Measurements from ENCODE around the gene SLC25A30.
A peak's percentile ranks its signal among the peaks of the same experiment; 100 is the strongest.
"Not testable (repeated sequence)": the region's sequence is repeated elsewhere in the genome, so short reads cannot be mapped to it uniquely, and the experiment has no call there.

Gene SLC25A30

DNA sequence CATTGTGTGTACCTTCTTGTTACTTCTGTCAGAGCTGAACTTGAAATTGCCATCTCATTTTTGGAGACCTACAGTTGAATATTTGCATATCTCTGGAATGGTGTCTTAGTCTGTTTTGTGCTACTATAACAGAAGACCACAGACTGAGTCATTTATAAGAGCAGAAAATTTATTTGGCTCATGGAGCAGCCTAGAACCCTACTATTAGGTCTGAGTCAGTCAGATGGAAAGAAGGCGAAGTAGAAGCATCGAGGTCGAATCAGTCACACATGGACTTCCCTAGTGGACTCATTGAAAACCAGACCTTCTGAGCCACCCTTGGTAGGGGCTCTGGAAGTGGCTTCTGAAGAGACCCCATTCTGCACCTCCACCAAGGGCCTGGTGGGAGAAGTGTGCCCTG is 43.3 kb downstream of the SLC25A30 start:
- DNase-seq, result no peak
- in situ Hi-C loops (cut with MboI; ENCODE audit: low pct_unique_long_range_greater_than_20kb, low sequenced_read_pairs), result no loop called here

DNA sequence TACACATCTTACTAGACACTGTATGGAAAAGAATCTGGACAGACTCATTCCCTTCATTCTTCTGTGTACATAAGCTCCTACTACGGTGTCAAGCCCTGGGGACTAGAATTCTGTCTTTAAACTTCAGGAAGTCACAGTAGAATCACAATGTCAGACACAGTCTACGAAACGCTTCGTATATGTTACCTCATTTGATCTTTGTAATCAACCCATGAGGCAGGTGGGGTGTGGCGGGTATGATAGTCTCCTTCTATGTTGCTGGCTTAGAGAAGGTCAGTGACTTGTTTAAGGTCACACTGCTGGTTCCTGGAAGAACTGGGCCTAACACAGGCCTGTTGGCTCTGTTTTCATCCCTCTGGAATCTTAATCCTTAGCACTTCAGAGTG is 45.0 kb downstream of the SLC25A30 start:
- no peak for DNase-seq
- in situ Hi-C loops (cut with MboI; ENCODE audit: low pct_unique_long_range_greater_than_20kb, low sequenced_read_pairs), result no loop called here

DNA sequence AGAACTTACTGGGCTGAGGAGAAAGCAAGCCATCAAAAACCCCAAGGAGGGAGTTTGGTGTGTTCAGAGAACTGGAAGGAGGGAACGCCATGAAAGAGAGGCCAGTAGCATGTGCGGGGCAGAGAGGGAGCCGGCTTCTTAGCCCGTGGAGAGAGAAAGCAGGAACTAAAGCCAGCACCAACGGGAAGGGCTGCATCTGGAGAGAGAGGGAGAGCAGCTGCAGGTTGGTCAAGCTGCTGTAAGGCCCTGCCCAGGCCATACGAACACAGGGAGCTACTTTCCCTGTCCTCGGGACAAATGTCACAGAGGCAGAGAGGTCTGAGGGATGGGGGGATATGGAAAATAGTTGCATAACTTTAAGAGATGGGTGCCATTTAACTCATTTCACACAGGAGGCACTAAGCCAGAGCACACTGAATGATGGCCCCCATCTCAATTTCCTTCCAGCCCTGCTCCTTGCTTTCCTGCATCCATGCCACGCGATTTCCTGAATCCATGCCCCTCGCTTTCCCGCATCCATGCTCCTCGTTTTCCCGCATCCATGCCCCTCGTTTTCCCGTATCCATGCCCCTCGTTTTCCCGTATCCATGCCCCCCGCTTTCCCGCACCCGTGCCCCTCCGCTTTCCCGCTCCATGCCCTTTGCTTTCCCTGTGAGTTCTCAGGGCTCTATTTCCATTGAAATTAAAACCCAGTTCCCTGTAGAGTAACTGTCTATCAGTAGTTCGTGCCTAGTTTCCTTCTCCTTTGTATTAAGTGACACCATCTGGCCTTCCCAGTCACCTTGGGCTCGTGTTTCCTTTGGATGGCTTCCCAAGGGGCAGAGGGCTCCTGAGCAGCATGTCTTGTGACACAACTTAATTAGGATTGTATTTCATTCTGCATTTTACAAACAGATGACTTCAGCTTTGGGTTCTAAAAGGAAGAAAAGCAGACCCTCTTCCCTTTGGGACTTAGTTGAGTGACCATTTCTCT is 45.7 kb downstream of the SLC25A30 start:
- DNase-seq, result no peak
- in situ Hi-C loops (cut with MboI; ENCODE audit: low pct_unique_long_range_greater_than_20kb, low sequenced_read_pairs), result no loop called here

DNA sequence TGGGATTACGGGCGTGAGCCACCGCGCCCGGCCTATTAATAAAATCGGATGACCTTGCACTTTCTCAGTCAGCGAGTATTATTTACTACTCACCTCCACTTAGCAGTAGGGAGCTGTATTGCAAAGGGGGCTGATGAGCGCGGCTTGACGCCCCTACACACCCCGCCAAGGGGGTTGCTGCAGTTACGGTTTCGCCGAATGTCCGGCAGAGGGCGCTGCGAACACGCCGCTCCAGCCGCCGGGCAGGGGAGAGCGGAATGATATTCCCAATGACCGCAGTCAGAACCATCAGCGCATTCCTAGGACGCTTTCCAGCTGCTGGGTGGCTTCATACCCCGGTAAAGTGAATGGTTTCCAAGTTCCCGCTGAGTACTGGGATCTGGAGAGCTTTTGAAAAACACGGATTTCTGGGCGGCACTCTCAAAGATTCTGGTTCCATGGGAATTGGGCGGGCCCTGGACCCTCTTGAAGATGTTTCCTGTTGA is 47.2 kb downstream of the SLC25A30 start:
- peak; percentile 51 for DNase-seq
- in situ Hi-C loops (cut with MboI; ENCODE audit: low pct_unique_long_range_greater_than_20kb, low sequenced_read_pairs), result no loop called here

DNA sequence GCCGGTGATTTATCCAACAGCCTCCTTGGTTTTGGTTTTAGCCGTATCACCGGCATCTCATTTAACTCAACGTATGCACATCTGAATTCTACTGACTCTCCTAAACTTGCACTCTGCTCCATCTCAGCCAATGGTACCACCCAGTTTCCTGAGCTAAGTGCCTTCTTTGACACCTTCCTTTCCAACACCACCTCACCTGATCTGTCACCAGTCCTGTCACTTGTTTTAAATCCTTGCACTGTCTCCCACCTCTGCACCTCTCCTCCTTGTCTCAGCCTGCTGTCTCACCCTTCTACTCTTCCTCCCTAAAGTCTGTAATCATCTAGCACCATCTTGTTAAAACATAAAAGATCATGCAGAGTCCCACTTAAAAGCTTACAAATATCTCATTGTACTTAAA is 49.1 kb downstream of the SLC25A30 start:
- DNase-seq, result no peak
- in situ Hi-C loops (cut with MboI; ENCODE audit: low pct_unique_long_range_greater_than_20kb, low sequenced_read_pairs), result no loop called here

DNA sequence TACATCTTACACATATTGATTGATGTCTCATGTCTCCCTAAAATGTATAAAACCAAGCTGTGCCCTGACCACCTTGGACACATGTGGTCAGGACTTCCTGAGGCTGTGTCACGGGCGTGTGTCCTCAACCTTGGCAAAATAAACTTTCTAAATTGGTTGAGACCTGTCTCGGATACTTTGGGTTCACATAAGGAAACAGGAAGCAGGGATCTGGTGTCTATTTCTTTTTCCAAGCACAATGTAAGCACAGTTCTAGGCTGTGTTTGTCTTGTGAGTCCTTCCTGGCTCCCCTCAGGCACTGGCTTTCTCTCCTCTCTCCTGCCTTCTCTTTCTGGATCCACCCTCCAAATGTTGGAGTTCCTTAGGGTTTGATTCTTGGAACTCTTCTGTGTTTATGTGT is 49.6 kb downstream of the SLC25A30 start:
- DNase-seq, result peak; percentile 39
- in situ Hi-C loops (cut with MboI; ENCODE audit: low pct_unique_long_range_greater_than_20kb, low sequenced_read_pairs), result no loop called here

DNA sequence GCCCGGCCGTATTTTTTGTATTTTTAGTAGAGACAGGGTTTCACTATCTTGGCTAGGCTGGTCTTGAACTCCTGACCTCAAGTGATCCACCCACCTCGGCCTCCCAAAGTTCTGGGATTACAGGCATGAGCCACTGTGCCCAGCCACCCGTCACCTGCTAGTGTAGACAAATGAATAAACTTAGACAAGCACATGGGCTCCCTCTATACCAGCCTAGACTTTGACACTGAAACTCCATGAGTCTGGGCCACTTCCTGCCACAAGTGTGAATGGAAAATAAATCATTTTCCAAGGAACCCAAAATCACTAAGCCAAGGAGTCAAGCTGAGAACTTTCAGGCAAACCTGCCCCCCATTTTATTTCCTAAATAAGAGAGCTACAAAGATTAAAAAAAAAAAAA is 50.2 kb downstream of the SLC25A30 start:
- in situ Hi-C loops (cut with MboI; ENCODE audit: low pct_unique_long_range_greater_than_20kb, low sequenced_read_pairs), result no loop called here
- no peak for DNase-seq

DNA sequence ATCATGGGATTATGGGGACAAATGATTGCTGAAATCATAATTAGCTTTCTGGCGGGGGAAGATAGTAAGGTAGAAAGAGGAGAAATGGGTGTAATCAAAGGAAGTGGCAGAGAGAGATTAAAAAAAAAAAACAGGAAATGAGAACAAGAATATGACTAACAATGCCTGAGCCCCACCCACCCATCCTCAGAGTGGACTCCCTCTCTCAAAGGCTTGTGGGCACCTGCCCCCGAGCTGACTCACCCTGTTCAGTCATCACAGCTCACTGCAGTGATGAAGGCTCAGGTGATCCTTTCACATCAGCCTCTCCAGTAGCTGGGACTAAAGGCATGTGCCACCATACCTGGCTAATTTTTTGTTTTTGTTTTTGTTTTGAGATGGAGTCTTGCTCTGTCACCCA is 50.8 kb downstream of the SLC25A30 start:
- DNase-seq, result peak; percentile 65
- in situ Hi-C loops (cut with MboI; ENCODE audit: low pct_unique_long_range_greater_than_20kb, low sequenced_read_pairs), result no loop called here

DNA sequence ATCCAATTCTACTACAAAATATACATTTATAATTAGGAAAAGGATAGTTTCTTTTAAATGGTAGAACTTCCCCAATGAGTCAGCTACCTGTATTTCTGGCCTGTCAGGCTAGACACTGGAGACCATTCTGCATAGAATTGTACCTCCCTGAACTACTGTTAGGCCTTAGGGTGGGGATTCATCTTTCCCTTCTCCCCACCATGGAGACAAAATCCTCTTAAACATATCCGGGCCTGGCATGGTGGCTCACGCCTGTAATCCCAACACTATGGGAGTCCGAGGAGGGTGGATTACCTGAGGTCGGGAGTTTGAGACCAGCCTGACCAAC is 52.7 kb downstream of the SLC25A30 start:
- no peak for DNase-seq
- in situ Hi-C loops (cut with MboI; ENCODE audit: low pct_unique_long_range_greater_than_20kb, low sequenced_read_pairs), result no loop called here

DNA sequence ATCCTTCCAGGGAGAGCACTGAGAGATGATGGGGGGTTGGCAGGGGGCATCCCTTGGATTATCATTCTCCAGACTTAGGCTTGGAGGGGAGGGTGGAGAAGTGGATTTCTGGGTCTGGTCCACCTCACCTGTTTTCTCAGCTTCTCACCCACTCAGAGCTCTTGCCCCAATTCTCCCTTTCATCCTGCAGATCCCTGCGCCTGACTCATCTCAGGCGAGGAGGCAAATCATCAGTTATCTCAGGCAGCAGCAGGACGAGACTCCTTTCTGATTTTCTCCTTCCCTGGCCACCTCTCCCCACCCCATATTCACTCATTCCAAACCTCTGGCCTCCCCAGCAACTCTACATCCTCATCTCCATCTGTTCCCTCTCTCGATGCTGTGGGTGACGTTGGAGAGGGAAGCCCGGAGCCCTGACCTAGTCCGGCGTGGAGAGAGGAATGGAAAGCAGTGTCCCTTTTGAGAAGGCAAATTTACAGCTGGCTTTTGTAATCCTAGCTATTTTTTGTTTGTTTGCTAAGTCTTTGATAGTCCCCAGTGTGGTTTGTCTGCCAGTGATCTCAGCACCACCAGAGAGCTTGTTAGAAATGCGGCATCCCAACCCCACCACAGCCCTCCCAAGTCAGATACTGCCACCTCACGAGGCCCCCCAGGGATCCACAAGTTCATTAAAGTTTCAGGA is 53.2 kb downstream of the SLC25A30 start:
- no peak for DNase-seq
- in situ Hi-C loops (cut with MboI; ENCODE audit: low pct_unique_long_range_greater_than_20kb, low sequenced_read_pairs), result no loop called here

DNA sequence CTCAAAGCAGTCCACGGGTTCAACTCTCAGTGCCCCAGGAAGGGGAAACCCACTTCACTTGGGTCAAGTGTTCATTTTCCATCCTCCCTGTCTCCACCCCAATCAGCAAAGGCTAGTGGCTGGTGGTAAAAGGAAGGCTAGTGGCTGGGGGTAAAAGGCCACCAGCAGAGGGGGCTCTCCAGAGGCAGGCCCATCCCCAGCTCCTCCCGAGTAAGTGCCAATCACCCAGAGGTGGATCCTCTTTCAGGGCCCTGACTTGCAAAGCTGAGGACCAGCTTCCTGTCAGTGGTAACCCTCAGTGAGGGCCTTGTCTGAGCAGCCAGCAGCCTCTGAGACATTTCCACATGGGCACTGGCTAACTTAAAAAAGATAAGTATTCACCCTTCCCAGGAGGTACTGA is 55.2 kb downstream of the SLC25A30 start:
- in situ Hi-C loops (cut with MboI; ENCODE audit: low pct_unique_long_range_greater_than_20kb, low sequenced_read_pairs), result no loop called here

DNA sequence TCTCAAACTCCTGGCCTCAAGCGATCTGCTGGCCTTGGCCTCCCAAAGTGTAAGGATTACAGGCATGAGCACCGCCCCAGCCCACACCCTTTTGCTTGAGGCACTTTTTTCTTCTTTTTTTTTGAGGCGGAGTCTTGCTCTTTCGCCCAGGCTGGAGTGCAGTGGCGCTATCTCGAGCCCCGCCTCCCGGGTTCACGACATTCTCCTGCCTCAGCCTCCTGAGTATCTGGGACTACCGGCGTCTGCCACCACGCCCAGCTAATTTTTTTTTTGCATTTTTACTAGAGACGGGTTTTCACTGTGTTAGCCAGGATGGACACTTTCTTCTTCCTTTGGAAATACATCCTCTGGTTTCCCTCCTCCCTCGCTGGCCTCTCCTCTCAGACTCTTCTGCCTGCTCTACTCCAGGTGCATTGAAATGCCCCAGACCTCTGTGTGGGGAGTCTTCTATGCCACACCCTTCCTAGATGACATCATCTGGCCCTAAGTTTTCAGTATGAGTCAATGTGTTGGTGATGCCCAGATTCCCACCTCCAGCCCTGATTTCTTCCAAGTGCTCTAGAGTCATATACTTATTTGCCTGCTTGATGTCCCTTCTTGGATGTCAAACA is 56.5 kb downstream of the SLC25A30 start:
- in situ Hi-C loops (cut with MboI; ENCODE audit: low pct_unique_long_range_greater_than_20kb, low sequenced_read_pairs), result no loop called here
- no peak for DNase-seq

More for the DNA sequence above, 55.2 kb downstream of the SLC25A30 start:
- DNase-seq, result peak; percentile 81

DNA sequence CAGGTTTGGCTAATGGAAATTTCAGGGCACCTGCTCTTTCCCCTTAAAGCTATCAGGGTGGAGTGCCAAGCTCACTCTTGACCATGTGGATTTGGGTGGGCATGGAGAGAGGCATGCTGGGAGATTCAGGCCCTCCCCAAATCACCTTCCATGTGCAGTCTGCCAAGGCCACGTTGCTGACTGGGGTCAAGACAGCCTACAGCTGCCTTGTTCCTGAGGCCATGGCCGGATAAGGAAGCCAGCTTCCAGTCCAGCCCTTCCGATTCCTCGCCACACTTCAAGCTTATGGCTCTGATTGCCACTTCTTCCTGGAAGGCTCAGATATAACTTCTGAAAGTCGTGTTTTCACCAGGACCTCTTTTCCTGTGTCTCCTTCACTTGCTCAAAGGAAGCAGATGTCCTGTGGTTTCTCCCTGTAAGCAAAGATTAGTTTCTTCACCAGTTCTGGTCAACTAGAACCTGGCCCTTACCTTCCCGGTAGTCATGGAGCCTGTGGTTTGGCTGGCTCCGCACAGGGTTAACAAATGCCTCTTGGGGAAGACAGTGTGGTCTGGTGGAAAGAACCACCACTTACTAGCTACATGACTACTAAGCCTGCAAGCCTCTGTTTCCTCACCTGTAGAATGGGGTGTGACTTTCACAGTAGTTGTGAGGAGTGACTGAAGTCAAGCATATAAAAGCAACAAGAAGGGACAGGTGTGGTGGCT is 61.1 kb downstream of the SLC25A30 start:
- in situ Hi-C loops (cut with MboI; ENCODE audit: low pct_unique_long_range_greater_than_20kb, low sequenced_read_pairs), result no loop called here

DNA sequence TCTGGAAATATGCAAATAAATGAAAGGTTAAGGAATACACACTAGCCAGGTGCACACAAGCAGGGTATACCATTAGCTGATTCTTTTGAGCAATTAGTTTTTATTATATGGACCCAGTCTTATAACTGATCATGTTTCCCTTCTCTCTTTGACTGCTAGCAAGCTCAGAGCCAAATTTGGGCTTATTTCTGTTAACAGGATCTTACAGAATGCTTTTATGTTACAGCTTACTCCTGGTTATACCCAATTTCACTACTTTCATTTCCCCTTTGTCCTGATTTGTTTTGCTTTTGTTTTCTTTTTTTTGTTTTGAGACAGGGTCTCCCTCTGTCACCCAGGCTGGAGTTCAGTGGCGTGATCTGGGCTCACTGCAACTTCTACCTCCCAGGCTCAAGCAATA is 64.3 kb downstream of the SLC25A30 start:
- in situ Hi-C loops (cut with MboI; ENCODE audit: low pct_unique_long_range_greater_than_20kb, low sequenced_read_pairs), result no loop called here
- DNase-seq, result no peak

More for the DNA sequence above, 61.1 kb downstream of the SLC25A30 start:
- peak; percentile 77 for DNase-seq

DNA sequence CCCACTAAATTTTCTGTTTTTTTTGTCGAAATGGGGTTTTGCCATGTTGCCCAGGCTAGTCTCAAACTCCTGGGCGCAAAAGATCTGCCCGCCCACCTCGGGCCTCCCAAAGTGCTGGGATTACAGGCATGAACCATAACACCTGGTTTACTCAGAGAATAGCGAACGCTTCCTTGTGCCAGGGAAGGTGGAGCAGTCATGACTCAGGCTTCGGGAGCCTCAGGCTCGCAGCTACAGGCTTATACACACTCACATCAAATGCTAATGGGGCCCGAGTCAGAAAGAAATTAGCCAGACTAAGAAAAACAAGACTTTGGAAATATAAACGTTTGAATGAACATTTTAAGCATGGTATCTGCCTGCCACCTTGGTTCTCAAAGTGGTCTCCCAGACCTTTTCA is 66.1 kb downstream of the SLC25A30 start:
- DNase-seq, result no peak
- in situ Hi-C loops (cut with MboI; ENCODE audit: low pct_unique_long_range_greater_than_20kb, low sequenced_read_pairs), result no loop called here

DNA sequence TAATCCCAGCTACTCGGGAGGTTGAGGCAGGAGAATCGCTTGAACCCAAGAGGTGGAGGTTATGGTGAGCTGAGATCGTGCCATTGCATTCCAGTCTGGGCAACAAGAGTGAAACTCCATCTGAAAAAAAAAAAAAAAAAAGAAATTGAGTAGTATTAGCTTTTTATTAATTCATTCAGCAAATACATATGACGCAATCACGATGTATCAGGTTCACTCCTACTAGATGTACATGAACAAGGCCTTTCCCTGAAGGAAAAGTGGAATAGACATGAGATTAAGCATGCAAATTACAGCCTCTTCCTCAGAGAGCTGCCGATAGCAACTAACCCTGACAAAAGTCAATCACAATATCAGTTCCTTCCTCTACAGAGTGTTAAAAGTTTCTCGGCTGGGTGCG is 68.0 kb downstream of the SLC25A30 start:
- in situ Hi-C loops (cut with MboI; ENCODE audit: low pct_unique_long_range_greater_than_20kb, low sequenced_read_pairs), result no loop called here
- no peak for DNase-seq

DNA sequence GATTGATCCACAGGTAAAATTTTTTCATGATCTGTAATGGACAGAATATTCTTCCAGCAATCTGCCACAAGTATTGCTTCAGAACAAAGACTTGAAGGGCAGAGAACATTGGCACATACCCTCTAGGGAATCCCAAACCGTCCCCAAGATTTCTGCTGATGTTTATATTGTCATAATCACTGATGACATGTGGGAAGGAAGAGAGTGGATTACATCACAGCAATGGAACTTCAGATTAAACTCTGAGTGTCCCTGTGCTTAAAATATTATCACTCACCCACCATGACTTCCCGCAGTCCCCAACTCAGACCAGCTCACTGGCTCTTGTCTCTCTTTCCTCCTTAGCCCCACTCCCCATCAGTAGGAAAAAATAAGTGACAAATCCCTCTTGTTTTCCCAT is 68.7 kb downstream of the SLC25A30 start:
- in situ Hi-C loops (cut with MboI; ENCODE audit: low pct_unique_long_range_greater_than_20kb, low sequenced_read_pairs), result no loop called here
- DNase-seq, result no peak

DNA sequence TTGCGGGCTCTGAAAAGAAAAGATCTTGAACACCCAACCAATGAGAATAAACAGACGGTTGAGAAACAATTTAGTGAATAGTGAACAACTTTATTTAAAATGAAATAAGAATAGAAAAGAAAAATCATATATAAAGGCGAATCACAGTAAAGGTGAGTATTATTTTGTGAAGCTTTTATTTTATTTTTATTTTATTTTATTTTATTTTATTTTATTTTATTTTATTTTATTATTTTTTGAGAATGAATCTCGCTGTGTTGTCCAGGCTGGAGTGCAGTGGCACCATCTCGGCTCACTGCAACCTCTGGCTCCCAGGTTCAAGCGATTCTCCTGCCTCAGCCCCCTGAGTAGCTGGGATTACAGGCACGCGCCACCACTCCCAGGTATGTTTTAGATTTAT is 74.1 kb downstream of the SLC25A30 start:
- in situ Hi-C loops (cut with MboI; ENCODE audit: low pct_unique_long_range_greater_than_20kb, low sequenced_read_pairs); DNase-seq: not testable (repeated sequence)
